EL (cell line): ENCODE results near the gene BMP7.
"Not testable (repeated sequence)": the region's sequence is repeated elsewhere in the genome, so short reads cannot be mapped to it uniquely, and the experiment has no call there.

Experiments
- DNase-seq: peaks from one replicate; pipeline ENCODE4 v3.0.0-alpha.2; 2016

The BMP7 gene

DNA sequence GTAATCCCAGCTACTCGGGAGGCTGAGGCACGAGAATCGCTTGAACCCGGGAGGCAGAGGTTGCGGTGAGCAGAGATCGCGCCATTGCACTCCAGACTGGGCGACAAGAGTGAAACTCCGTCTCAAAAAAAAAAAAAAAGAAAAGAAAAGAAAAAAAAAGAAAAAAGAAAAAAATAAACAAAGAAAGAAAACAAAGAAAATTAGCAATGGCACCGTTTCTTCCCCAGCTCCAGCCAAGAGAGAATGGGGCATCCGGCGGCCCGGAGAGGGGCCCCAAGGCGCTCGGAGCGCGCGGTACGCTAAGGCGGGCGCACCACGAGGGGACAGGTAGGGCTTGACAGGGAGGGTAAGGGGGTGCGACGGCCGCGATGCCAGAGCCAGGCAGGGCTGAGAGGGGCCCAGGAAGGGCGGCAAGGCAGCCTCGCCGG is 1.5 kb downstream of the BMP7 start:
- DNase-seq = not testable (repeated sequence)

DNA sequence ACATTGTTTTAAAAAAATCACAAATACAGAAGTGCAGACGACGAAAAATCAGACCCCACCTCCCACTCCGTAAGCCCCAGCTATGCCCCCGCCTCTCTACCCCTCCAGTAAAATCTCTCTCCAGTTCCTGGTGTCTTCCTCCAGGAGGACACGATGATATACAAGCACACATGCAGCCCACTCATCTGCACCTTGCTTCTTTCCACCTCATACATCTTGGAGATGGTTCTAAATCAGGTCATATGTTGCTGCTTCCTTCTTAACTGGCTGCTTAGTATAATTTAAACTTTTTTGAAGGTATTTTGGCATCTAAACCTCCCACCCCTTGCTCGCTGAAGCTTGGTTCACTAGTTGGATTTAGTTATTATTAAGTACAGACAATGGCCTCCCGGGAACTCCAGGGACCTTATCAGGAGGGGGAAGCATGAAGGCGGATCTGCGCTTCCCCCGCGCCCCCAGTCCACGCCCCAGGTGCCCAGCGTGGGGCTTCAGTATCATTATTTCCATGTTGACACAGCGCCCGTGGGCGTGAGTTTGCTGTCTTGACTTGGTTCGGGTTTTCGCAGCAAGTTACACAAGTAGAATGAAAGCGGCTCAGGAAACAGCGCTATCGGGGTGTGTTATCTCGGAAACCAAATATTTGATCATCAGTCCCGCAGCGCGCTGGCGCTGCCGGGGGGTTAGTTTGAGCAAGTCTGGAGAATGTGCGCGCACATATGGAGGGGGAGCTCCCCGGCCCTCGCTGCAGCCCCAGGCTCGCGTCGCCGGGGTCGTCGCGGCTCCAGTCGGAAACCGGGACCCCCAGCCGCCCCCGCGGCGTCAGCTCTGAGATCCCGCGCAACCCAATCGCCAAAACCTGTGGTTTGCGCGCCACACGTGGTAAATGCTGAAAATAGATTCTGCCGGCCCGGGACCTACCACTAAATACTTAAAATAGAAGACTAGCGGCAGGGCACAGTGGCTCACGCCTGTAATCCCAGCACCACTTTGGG is 2.3 kb downstream of the BMP7 start:
- no peak for DNase-seq

DNA sequence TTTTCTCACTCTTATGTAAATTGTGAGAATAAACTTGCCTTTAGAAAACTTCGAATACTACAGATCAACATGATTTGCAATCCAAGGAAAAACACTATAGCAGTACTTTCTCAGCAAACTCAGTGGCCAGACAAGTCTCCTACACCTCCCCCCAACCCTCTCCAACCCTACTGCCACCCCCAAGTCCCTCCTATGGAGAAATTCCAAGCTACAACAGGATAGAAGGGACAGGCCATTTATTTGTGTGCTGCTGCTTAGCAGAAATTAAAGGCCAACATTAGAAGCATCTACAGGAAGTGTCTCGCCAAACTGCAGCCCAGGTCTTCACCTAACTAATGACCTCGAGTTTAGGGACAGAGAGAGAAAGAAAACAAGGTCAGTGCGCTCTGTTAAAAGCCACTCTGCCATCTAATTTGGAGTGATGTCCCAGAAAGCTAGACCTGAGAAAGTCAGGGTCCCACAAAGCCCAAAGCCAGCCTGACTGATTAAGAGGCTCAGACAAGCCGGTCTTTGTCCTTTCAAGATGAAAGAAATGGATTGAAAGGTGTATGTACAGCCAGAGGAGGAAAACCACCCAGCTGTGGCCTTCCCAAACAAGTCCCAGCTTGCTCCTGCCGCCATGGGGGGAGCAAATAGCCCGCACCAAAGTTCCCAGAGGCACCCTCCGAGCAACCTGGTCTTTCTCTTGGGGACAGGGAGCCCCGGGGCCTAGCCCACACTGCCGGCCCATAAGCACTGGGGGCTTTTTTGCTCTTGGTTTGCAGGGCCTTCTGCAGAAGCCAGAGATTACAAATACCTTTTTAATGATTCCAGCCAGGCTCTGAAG is 3.4 kb downstream of the BMP7 start:
- no peak for DNase-seq

DNA sequence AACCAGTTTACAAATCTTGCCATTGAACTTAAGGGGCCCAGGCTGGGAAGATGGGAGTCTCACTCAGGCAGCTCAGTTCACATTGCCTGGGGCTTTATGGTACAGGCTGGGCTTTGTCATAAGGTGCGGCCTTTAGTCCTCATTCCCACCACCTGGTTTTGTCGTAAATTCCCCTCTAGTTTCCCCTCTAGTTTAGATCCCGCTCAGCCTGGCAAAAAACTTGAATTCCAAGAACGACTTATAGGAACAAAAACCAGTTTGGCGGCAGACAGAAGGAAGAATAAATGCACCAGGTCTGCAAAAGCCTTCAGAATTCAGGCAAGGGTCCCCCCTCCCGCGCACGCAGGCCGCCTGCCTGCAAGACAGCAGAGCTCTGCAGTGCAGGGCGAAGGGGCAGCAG is 4.1 kb downstream of the BMP7 start:
- DNase-seq = no peak

DNA sequence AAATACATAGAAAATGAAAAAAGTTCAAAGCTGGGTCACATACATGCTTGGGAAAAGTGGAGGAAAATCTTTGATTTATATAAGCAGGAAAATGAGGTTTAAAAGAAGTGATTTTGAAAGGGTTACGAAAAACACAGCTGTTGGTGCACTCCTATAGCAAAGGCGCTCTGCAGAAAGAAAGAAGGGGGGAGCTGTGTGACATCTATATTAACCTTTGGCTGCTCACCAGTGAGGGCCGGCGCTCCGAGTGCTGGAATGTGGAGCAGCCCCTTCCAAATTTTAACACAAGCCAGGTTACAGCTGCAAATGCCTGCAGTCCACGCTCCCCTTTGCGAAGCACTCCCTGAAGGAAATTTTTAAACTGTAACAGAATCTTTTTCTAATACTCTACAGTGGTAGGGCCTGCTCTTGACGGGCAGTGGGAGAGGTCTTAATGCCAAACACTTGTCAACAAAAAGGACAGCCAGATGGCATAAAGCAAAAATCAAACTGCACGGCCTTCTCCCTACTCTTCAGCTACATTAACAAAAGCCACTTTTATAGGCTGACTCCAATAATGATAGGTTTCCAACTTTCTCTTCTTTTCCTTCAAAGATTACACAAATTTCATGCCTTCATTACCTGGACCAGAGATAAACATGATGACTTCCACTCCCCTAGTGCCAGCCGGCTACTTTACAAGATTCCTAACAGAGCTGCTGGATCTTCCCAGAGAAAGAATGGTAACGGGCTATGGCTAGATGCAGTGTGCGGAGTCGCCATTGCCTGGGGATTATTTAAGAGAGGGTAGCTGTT is 4.8 kb downstream of the BMP7 start:
- DNase-seq = no peak

DNA sequence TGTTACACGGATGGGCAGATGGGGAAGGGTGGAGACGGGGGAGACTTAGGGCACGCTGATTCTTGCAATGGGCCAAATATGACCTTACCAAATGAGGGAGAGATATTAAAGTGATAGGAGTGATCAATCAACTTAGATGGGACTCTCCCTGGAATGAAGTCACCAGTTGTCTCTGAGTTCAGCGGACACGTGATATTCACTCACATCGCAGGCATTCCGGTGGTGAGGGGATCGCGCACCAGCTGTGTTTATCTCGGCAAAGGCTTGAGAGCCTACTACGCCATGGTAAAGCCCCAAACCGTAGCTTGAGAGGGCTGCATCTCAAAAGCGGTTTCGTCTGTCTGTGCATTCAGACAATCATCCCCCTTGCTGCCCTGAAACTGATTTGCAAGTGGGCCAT is 5.5 kb downstream of the BMP7 start:
- DNase-seq = no peak

DNA sequence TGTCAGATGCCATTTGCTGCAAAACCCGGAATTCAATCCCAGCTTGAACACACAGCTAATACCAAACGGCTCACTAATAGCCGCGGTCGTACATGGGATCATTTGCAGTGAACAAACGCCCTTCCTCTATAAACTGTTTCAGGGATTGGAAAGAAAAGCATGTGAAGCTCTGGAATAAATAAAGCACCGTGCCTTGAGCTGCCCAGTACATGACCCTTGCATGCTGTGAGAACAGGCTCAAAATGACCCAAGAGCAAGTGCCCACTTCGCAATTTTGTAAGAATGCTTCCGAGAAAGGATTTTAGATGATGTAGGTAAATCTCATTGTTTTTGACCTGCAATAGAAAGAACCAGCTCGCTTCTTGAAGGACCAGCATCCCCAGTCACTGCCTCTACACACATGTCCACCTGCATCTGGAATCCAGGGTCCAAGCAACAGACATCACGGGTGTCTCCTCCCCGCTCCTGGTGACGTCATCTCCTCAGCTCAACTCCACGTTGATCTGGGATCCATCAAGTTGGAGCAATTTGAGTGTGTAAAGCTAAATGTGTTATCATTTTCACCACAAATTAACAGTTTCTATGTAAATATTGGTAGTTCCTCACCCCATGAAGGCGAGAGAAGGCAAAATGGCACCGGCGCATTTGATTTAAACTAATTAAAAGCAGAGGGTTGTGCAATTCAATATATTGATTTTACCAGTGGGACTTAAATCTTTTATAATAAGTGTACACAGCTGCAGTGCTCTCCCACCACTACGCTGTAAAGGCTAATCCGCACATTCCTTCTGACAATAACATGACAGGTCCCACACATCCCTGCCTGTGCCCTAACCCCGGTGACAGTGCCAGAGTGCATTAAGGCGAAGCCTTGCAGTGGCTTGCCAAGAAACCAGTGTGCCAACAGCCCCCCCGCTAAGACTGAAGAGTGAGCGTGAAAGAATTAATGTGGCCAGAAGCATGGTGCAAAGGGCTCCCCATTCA is 6.2 kb downstream of the BMP7 start:
- DNase-seq = no peak

DNA sequence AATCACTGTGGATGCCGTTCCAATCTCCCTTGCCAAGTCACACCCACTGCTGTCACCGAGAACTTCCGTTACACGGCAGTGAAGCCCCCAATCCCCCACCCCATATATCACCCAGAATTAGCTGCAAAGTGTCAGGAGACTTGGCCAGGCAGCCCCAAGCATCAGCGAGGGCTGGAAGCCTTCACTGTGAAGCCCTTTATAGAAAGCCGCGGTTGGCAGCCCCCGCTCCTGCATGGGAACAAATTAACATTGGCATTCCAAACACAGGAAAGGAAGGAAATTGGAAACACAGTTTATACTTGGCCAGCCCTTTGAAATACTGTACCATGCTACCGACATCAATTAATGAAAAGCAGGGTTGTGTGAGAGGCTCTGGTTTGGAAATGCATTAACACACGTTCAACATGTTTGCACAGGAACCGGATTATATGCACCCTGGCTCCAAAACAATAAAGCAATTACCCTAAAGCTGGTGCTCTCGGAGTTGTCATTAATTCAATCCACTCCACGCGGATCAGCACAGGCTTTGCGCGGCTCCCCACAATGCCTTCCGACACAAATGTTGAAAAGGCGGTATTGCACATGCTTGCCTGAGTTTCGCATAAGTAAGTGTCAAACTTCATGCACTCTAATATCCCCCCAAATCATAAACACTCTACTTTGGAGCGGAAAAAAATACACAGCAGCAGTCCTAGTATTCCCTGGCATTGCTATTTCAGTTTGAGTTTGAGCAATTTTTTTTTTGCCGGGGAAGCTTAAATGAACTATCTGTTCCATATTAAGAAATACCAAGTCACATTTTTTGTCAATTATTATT is 7.1 kb downstream of the BMP7 start:
- DNase-seq = no peak

DNA sequence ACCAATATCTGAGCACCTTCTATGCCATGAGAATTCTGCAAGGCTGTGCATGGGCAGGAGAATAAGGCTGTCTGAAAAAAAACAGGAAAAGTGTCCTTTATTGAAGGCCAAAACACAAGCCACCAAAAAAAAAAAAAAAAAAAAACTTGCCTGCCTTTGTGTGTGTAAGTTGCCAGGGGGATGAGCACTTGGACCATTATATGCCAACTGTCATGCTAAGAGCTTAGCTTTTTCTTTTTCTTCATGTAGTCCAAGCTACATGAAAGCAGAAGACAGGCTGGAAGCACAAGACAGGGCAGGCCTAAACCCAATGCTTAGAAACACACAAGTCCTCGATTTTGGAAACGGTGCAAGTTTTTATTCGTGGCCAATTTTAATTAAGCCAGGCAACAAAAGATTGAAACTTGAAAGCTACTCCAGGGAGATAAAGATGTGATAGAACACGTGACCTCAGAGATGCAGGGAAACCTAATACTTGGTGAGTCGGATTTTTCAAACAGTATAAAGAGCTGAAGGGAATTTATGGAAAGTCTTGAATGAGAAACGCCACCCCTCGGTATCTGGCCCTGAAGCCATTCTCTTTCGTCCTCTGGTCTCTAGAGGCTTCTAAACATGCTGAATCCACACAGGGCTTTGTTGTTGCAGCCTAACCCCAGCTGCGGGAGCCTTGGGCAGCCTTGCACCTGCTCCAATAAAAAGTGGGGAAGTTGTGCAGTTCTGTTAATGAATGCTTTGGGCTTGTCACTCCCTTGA is 8.6 kb downstream of the BMP7 start:
- DNase-seq = no peak

DNA sequence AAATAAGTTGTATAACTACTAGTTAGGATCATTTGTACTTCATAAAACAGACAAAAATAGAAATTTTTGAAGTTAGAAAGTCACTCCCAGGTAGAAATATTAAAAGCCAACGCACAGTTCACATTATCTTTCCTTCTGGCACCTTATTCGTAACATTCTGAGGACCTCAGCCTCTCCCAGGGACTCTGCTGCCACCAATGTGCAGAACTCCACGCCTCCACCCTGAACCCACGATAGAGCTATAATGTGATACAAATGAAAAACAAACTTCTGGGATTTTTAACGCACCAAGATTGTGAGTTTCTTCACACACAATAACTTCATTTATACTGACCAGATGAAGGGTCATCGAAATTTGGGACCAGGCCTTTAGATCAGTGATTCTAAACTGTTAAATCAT is 9.5 kb downstream of the BMP7 start:
- no peak for DNase-seq

DNA sequence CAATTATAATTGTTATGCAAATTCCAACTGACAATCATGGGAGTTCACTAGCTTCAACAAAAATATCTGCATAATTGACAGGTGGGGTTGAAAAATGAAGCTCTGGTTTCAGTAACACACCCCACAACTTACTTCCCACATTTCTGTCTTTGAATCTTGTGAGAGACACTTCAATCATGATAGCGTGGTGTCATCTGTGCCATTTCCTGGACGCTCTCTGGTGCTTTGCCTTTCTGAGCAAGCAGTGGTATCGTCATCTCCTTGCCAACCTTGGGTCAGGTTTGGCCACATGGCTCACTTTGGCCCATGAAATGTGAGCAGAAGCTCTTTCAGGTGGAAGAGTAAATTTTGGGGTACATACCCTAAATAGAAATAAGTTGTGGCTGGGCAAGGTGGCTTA is 10.2 kb downstream of the BMP7 start:
- no peak for DNase-seq

DNA sequence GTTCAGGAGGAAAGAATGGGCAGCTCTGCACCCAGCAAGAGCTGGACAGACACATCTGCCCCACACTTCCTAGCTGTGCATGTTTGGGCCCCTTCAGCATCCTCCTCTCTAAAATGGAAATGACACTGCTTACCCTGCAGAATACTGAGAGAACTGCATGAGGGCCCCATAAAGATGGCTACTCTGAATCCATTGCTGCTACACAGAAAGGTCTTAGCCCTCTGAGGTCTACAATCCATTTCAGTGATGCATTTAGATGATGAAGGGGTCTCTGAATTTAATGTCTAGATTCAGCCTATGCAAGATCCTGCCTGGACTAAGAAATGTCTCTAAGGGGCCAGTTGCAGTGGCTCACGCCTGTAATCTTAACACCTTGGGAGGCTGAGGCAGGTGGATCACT is 11.3 kb downstream of the BMP7 start:
- DNase-seq = no peak

DNA sequence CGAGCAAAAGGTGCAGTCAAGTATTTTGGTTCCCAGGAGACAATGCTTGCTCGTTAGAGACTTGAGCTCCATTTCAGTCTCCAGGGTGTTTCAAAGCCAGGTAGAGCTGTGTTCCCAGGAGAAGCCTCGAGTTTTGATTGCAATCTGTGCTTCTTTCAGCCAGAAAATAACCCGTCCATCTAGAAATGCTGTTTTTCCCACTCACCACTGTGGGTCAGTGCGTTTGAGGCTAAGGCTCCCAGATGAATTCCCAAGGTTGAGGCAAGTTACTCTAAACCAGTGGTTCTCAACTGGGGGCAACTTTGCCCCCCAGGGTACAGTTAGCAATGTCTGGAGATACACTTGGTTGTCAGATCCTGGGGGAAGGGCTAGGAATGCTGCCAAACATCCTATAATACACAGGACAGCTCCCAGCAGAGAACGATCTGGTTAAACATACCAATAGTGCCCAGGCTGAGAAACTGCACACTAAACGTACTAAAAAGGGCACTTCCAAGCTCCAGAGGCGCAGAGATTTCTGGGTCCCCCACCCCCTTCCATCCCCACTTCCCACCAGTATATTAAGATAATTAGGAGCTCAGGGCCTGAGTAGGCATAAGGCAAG is 13.8 kb downstream of the BMP7 start:
- DNase-seq = no peak

DNA sequence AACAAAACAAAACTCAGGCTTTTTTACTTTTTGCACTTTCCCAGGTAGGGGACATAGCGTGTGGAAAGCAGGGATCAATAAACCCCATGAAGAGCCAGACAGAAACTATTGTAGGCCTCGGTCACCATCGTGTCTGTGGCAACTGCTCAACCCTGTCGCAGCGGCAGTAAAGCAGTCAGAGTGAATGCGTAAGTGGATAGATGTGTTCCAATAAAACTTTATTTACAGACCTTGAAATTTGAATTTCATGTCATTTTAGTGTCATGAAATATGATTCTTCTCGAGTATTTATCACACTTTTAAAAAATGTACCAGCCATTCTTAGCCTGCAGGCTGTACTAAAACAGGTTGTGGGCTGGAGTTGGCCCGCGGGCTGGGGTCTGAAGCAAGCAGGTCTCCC is 14.5 kb downstream of the BMP7 start:
- DNase-seq = no peak

DNA sequence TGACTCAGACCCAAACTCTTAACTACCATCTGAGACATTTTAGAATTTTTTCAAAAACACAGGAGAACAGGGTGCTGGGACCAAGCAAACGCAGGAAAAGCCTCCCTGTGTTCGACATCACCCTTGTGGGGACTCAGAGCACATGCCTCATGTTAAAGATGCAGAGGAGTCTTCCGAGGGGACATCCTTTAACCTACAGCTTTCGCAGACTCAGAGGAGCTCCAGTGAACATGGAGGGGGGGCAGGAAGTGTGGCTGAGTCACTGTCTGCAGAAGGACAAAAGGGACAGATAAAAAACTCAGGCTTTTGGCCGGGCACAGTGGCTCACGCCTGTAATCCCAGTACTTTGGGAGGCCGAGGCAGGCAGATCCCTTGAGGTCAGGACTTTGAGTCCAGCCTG is 15.1 kb downstream of the BMP7 start:
- DNase-seq = no peak

DNA sequence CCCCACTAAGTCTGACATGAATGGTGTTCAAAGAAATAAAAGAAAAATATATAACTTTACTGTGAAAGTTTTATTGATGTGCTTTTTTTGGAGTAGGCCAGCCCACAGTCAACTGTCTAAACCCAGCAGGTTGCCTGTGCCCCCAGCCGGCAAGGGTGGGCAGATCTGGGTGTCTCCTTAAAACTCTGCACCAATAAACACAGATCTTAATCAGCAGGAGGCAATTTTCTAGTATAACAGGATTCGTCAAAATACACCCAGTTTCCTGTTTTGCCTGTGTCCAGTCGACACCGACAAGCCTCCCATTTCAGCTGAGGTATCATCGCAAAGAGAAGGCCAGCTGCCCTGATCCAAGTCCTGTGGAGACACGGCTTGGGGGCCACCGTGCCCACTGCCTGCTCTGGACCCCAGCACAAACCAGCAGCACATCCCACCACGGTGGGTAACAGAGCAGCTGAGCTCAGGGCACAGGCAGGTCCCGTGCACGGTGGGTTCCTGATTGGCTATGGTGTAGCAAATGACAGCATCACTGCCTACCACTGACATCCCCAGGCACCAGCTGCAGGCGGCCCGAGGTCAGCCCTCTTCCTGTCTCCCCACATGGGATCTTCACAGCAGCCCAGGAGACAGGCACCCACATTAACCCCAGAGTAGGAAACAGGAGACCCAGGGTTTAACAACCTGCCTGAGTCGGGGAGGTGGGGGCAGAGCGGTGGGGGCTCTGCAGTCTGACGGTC is 15.7 kb downstream of the BMP7 start:
- no peak for DNase-seq

DNA sequence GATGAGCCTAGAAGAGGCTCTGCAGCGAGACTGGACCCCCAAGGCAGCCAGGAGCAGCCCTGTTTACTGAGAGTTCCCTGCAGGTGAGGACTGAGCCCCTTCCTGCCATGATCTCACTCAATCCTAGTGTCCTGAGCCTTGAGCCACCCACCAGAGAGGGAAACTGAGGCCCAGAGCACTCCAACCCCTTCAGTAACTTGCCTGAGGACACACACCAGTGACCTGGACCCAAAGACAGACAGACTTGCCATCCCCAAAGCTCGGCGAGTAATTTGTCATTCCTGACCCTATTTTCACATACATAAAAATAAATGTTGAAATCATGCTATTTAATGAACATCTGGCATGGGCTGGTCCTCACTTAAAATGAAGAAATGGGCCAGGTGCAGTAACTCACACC is 16.7 kb downstream of the BMP7 start:
- no peak for DNase-seq

DNA sequence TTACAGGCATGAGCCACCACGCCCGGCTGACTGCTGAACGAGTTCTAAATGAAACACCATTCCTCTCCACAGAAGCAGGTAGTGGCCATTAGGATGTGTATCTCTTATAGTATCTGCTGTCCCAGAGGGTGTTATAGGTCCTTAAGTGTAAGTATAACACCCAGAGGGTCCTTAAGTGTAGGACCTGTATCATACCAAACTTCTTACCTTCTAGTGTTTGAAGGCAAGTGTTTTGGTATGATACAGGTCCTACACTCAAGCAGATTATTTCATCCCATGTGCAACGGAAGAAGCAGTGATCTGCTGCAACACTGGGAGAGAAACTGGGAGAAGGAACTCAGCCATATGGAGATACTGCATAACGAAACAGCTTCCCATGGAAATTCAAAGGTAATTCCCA is 17.4 kb downstream of the BMP7 start:
- no peak for DNase-seq
